Measurements from ENCODE around the gene ATP5MC3. TPM values are rescaled to one million over a fixed set of nuclear protein-coding genes. Genes with fewer than 3 reads are reported as not detected.

The ATP5MC3 gene
- 439 to 516 TPM (median 510 TPM) in 5 replicates for total RNA-seq (2022; extraction: Qiagen RNA extraction)

DNA sequence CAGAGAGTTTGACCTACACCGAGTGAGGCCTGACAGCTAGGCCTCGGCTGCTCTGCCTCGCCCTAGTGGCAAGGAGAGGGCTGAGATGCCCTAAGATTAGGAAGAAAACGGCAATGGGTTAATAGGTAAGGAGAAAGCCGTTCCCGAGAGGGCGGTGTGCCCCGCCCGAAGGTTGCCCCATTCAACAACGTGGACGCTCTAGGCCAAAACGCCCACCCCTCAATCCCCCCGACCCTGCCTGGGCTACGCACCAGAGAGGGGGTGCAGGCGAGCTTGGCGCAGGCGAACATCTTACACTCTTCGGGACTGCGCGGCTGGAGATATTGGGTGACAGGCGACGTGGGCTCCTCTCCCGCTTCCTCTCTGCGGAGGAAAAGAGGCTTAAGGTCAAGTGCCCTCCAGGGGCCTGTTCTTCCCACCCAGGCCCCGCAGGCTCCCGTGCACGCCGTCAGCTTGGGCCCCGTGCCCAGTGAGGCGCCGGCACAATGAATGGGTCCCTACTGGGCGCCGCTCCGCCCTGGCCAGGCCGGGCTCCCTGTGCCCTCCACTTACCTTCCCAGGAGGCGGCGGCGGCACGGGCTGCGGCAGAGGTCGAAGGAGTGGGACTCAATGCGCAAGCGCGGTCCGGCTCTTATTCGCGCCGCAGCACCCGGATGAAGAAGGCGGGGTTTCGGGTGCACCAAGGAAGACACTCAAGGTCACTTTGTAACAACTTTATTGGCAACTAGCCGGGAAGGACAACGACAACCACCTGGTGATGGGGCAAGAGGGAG is at the start of gene ATP5MC3:
Gene ATP5MC3, minus strand, starts transcription at position 607 of the 773 bp plus-strand sequence. Its CDS starts 317 bp downstream, at position 290.

DNA sequence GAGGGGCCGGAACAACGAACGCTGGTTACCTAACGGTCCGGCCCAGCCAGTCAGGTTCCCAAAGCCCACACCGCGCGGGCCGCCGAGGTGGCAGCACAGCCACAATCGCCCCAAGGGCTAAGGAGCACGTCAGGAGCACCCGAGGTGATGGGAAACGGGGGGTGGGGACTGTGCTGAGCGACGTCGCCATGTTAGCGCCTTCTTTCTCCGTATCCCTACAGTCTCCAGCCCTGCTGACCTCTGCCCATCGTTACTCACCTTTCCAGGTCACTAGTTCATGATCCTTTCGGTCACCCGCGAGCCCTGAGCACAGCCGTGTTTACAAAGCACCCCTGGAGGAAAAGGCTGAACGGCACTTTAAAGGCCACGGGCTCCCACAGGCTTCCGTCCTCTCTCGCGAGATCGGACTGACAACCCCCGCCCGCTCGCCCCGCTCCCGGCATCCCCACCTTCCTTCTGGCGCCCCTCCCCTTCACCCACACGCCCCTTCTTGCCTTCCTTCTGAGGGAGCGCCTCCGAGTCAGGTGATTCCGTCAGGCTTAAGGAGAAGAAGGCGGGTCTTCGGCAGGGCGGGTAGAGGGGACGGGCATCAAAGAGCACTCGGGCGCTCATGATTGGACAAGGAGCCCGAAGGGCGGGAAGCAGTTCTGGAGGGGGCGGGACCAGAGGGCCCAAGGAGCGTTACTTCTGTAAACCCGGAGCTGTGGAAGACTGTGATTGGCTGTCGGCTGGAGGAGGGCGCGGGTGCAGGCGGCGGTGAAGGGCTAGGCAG is 13.5 kb downstream of the ATP5MC3 start, which contains the start of gene ATF2:
Gene ATF2, minus strand, starts transcription at position 412 of the 772 bp plus-strand sequence. CDS start 31,760 bp downstream, outside the sequence.

Other genes starting within 250 kb of the ATP5MC3 start
- gene CHN1, start 176.3 kb downstream of the ATP5MC3 start, total RNA-seq (2022; extraction: Qiagen RNA extraction): 17.3 to 20.8 TPM (median 18.9 TPM) in 5 replicates
- gene ATF2, start 13.5 kb downstream of the ATP5MC3 start, total RNA-seq (2022; extraction: Qiagen RNA extraction): 14.9 to 22.0 TPM (median 16.8 TPM) in 5 replicates